ENCODE data around the gene CDH22. TPM values are rescaled to one million over a fixed set of nuclear protein-coding genes. Genes with fewer than 3 reads are reported as not detected.
A peak's percentile ranks its signal among the peaks of the same experiment; 100 is the strongest.

Gene CDH22
- total and polyA plus RNA-seq, 9 of the 15 experiments (the other 6 are each of a cell fraction or from before 2014, with no cell fraction given): 0.07 to 0.08 TPM; not detected in 7

DNA sequence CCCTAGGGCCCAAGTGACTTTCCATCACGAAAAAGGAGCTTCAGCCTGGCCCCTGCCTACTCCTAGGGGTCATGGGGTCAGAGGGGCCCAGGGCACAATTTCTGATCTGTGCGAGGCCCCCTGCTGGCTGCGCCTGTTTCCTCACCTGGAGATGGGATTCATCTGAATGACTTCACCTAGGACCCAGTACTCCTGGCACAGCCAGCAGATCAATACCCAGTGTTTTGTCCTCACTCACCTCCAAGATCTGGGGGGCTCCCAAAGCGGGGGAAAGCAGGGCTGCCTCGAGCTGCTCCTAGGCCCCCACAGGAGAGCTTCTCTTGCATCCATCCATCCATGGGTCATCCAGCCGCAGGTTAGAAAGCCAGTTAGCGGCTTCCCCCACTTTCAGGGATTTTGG, 156.4 kb downstream of the CDH22 start:
- peaks cover 32 to 76% of the 10 kb centered on the region in 2 experiments; a peak in 4 of 5 replicates for H3K27me3 ChIP-seq (ENCODE audit: control insufficient read depth in 2 of 2, insufficient read depth in 2 of 2, low read length in 2 of 2)
- H3K9me3 ChIP-seq (replicated peaks; ENCODE audit: control insufficient read depth, insufficient read depth, low read depth, low read length): no peaks in the 10 kb centered on the region
- FAIRE-seq (peak; percentile 46), DNase-seq (ENCODE audit: extremely low read depth in 1 of 4, low spot score in 3 of 4) (peak; percentile 30 to 81 (median 66)), ATAC-seq (peak; percentile 84)
- H4K20me1 ChIP-seq (replicated peaks; ENCODE audit: control insufficient read depth, insufficient read depth, low read length): peaks cover 11% of the 10 kb centered on the region; the same call in 1 of the 2 replicates
- CTCF ChIA-PET (ENCODE audit: low intra/inter-chr PET ratio): interaction anchor here (1.3 kb wide), 1 partner anchor 128 kb away, joined by 3 read pairs; no protein-coding TSS in a partner anchor
- H2AFZ ChIP-seq (ENCODE audit: low read depth, low read length): no peak overlapping the region
- H3K4me1 ChIP-seq (replicated peaks in 1 of 2; ENCODE audit: control insufficient read depth in 2 of 2, insufficient read depth in 2 of 2, low read length in 2 of 2): no peaks in the 10 kb centered on the region
- H3K4me2 ChIP-seq (ENCODE audit: insufficient read depth, low read length): no peak overlapping the region
- intact Hi-C loops (cut with micrococcal nuclease): no loop called here
- in situ Hi-C loops (cut with MboI): no loop called here
- no TSS peak for BruUV-seq (replicated peaks)
- no peak overlapping the region for H3K4me3 ChIP-seq
- POLR2A ChIA-PET: no interaction called here
- H3K79me2 ChIP-seq (ENCODE audit: control insufficient read depth, insufficient read depth, low read length): no peaks in the 10 kb centered on the region
- no peaks in the 10 kb centered on the region for H3K36me3 ChIP-seq (ENCODE audit: control insufficient read depth, insufficient read depth, low read length)
- no peaks in the 10 kb centered on the region for H3K9me1 ChIP-seq (ENCODE audit: control insufficient read depth, insufficient read depth, low read length)
- H3K9ac ChIP-seq (ENCODE audit: insufficient read depth in 1 of 2, low read depth in 2 of 2, low read length in 2 of 2): no peak overlapping the region
- 17% methylated on average over 6 of the region's 7 CpGs for WGBS (ENCODE audit: insufficient coverage, low coverage, missing lambda C conversion rate)
- H3K27ac ChIP-seq (ENCODE audit: extremely low read depth, low read depth, low read length): no peak overlapping the region
- TF ChIP-seq MCM5 (IDR thresholded peaks at IDR 0.05; ENCODE audit: low read depth) (no peak), ZNF121 (CRISPR knock-in tag; conservative IDR thresholded peaks at IDR 0.05) (no peak), NR2C2 (CRISPR knock-in tag; IDR thresholded peaks at IDR 0.05) (no peak), NR2C2 (tag; IDR thresholded peaks at IDR 0.05) (peak; percentile 55), FOXO4 (CRISPR knock-in tag; IDR thresholded peaks at IDR 0.05) (no peak), ELF2 (CRISPR knock-in tag; IDR thresholded peaks at IDR 0.05) (no peak), ZNF146 (CRISPR knock-in tag; IDR thresholded peaks at IDR 0.05; ENCODE audit: unreplicated experiment) (no peak), RHOXF2B (CRISPR knock-in tag; conservative IDR thresholded peaks at IDR 0.05) (no peak), MAX (CRISPR knock-in tag; IDR thresholded peaks at IDR 0.05) (no peak), CTCFL (IDR thresholded peaks at IDR 0.05; ENCODE audit: borderline replicate concordance, insufficient read depth, low read depth, low read length, poor library complexity, severe bottlenecking) (peak; percentile 53), TGIF2 (CRISPR knock-in tag; IDR thresholded peaks at IDR 0.05) (no peak), RAD21 (CRISPR knock-in tag; conservative IDR thresholded peaks at IDR 0.05 in 1 of 2, IDR thresholded peaks at IDR 0.05 in 1 of 2) (0 out of 4 replicates have a peak, but pooled peaks of 1 of the 2 experiments have one; percentile 17), HNRNPUL1 (IDR thresholded peaks at IDR 0.05; ENCODE audit: low read length) (no peak), BRD9 (IDR thresholded peaks at IDR 0.05; ENCODE audit: low read depth, partially characterized antibody) (no peak), ZEB2 (IDR thresholded peaks at IDR 0.05) (no peak), ZC3H8 (IDR thresholded peaks at IDR 0.05) (no peak), BACH1 (tag; IDR thresholded peaks at IDR 0.05) (no peak), ZNF224 (CRISPR knock-in tag; IDR thresholded peaks at IDR 0.05) (no peak), NR2C1 (IDR thresholded peaks at IDR 0.05) (0 out of 2 replicates have a peak, but pooled peaks have one; percentile 41), NR2C1 (tag; IDR thresholded peaks at IDR 0.05) (peak; percentile 70)
